ENCODE results near the gene MTFMT. TPM values are rescaled to one million over a fixed set of nuclear protein-coding genes. Genes with fewer than 3 reads are reported as not detected.
"Not testable (repeated sequence)": the region's sequence is repeated elsewhere in the genome, so short reads cannot be mapped to it uniquely, and the experiment has no call there.

MTFMT gene
- total and polyA plus RNA-seq, 2 experiments from 2014 or later, result 16.8 to 18.2 TPM

DNA sequence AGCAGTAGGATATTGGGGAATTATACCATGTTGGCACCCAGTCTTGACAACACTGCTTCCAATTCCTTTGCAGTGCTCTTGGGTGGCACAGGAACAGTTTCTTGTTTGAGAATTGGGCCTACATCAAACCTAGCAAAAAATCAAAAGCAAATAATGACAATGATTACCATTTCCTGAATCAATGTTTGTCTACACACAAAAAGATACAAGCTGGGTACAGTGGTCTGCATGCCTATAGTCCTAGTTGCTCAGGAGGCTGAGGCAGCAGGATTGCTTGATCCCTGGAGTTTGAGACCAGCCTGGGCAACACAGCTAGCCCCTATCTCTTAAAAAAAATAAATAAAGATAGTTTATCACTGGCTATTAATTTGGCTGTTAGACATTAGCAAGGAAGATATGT is 8.0 kb downstream of the MTFMT start:
- TF ChIP-seq EZH2phosphoT487 (IDR thresholded peaks at IDR 0.05; ENCODE audit: low read depth, severe bottlenecking, unreplicated experiment) (no peak), EZH2 (IDR thresholded peaks at IDR 0.05; ENCODE audit: borderline replicate concordance) (no peak)
- TF ChIP-seq, protein P1, sequence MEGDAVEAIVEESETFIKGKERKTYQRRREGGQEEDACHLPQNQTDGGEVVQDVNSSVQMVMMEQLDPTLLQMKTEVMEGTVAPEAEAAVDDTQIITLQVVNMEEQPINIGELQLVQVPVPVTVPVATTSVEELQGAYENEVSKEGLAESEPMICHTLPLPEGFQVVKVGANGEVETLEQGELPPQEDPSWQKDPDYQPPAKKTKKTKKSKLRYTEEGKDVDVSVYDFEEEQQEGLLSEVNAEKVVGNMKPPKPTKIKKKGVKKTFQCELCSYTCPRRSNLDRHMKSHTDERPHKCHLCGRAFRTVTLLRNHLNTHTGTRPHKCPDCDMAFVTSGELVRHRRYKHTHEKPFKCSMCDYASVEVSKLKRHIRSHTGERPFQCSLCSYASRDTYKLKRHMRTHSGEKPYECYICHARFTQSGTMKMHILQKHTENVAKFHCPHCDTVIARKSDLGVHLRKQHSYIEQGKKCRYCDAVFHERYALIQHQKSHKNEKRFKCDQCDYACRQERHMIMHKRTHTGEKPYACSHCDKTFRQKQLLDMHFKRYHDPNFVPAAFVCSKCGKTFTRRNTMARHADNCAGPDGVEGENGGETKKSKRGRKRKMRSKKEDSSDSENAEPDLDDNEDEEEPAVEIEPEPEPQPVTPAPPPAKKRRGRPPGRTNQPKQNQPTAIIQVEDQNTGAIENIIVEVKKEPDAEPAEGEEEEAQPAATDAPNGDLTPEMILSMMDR (IDR thresholded peaks at IDR 0.05; ENCODE audit: poor library complexity), result no peak
- no peak overlapping the region for H2AFZ ChIP-seq
- DNase-seq (ENCODE audit: low spot score), result no peak
- H3K4me1 ChIP-seq (ENCODE audit: insufficient read depth), result no peaks in the 10 kb centered on the region
- no peaks in the 10 kb centered on the region for H3K9me2 ChIP-seq (replicated peaks; ENCODE audit: insufficient read depth)
- no peak overlapping the region for H3K4me2 ChIP-seq
- H3K4me3 ChIP-seq, result no peak overlapping the region
- H3K27ac ChIP-seq, result no peak overlapping the region
- no peaks in the 10 kb centered on the region for H4K20me1 ChIP-seq (ENCODE audit: insufficient read depth, poor library complexity, severe bottlenecking)
- no peaks in the 10 kb centered on the region for H3K36me3 ChIP-seq (replicated peaks; ENCODE audit: insufficient read depth, low read depth)
- no peaks in the 10 kb centered on the region for H3K9me3 ChIP-seq (ENCODE audit: low read depth)
- peaks cover 3% of the 10 kb centered on the region for H3K79me2 ChIP-seq
- H3K27me3 ChIP-seq, result no peaks in the 10 kb centered on the region

DNA sequence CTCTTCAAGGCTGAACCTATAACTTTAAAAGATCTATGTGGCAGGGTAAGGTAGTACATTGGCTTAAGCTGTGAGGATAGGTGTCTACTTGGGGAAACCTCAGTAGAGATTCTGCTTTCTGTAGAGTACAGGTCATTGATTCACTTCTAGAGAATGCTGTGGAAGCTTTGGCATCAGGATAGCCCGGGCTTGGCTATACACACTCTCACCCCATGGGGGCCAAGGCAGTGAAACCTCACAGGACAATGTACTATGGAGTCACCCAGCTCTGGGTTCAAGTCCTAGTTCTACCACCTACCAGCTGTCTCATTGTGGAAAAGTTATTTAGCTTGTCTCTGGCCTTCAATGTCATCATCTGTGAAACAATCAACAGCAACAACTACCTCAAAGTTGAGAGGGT is 9.0 kb downstream of the MTFMT start:
- no peaks in the 10 kb centered on the region for H3K9me3 ChIP-seq (ENCODE audit: low read depth)
- H3K27ac ChIP-seq, result no peak overlapping the region
- no peak for DNase-seq (ENCODE audit: low spot score)
- H3K4me2 ChIP-seq, result no peak overlapping the region
- no peak for TF ChIP-seq EZH2 (IDR thresholded peaks at IDR 0.05; ENCODE audit: borderline replicate concordance)
- TF ChIP-seq EZH2phosphoT487 (IDR thresholded peaks at IDR 0.05; ENCODE audit: low read depth, severe bottlenecking, unreplicated experiment), result no peak
- TF ChIP-seq, protein P1 (IDR thresholded peaks at IDR 0.05; ENCODE audit: poor library complexity), result no peak
- no peaks in the 10 kb centered on the region for H3K4me1 ChIP-seq (ENCODE audit: insufficient read depth)
- H3K27me3 ChIP-seq, result no peaks in the 10 kb centered on the region
- no peaks in the 10 kb centered on the region for H3K9me2 ChIP-seq (replicated peaks; ENCODE audit: insufficient read depth)
- WGBS (ENCODE audit: low lambda C conversion rate, missing lambda C conversion rate), result 90% methylated on average over 1 of the region's 1 CpG
- H3K36me3 ChIP-seq (replicated peaks; ENCODE audit: insufficient read depth, low read depth), result no peaks in the 10 kb centered on the region
- no peaks in the 10 kb centered on the region for H4K20me1 ChIP-seq (ENCODE audit: insufficient read depth, poor library complexity, severe bottlenecking)
- H3K4me3 ChIP-seq, result no peak overlapping the region
- no peak overlapping the region for H2AFZ ChIP-seq
- H3K79me2 ChIP-seq, result no peaks in the 10 kb centered on the region

DNA sequence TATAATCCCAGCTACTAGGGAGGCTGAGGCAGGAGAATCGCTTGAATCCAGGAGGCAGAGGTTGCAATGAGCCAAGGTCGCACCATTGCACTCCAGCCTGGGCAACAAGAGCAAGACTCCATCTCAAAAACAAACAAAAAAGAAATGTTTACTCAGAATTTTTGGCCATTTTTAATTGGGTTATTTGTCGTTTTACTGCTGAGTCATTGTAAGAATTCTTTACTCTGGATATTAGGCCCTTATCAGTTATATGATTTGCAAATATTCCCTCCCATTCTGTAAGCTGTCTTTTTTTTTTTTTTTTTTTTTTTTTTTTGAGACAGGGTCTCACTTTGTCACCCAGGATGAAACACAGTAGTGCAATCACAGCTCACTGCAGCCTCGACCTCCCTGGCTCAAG is 18.2 kb downstream of the MTFMT start:
- H3K27ac ChIP-seq; H3K36me3 ChIP-seq (replicated peaks; ENCODE audit: insufficient read depth, low read depth); H3K27me3 ChIP-seq; H3K9me3 ChIP-seq (ENCODE audit: low read depth); H3K4me3 ChIP-seq; H3K9me2 ChIP-seq (replicated peaks; ENCODE audit: insufficient read depth); DNase-seq (ENCODE audit: low spot score); H4K20me1 ChIP-seq (ENCODE audit: insufficient read depth, poor library complexity, severe bottlenecking); H3K79me2 ChIP-seq; H3K4me2 ChIP-seq; H3K4me1 ChIP-seq (ENCODE audit: insufficient read depth); H2AFZ ChIP-seq: not testable (repeated sequence)
- 77% methylated on average over 4 of the region's 4 CpGs for WGBS (ENCODE audit: low lambda C conversion rate, missing lambda C conversion rate)

DNA sequence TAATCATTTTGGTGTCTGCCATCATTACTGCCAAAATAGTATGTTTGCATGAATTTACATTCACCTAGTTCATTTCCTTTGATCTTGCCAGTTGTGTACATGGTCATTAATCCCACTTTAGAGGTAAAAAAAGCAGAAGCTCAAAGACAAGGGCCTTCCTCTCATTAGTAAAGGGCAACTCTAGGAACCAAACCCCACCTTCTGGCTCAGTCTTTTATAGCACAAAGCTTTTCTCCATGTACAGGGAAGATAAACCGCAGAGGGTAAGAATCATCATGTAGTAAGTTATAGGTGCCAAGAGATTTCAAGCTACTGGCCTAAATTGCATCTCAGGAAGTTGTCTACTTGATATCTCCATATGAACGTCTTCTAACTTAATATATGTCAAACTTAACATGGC is 20.5 kb downstream of the MTFMT start:
- Histone ChIP-seq H3K36me3 (replicated peaks; ENCODE audit: insufficient read depth, low read depth) (no peaks in the 10 kb centered on the region), H3K4me1 (ENCODE audit: insufficient read depth) (no peaks in the 10 kb centered on the region), H3K9me2 (replicated peaks; ENCODE audit: insufficient read depth) (no peaks in the 10 kb centered on the region), H3K4me3 (no peak overlapping the region), H3K79me2 (no peaks in the 10 kb centered on the region), H2AFZ (no peak overlapping the region), H3K27ac (no peak overlapping the region), H4K20me1 (ENCODE audit: insufficient read depth, poor library complexity, severe bottlenecking) (no peaks in the 10 kb centered on the region), H3K4me2 (no peak overlapping the region), H3K9me3 (ENCODE audit: low read depth) (no peaks in the 10 kb centered on the region), H3K27me3 (no peaks in the 10 kb centered on the region)
- DNase-seq (ENCODE audit: low spot score), result no peak
- 79% methylated on average over 2 of the region's 2 CpGs for WGBS (ENCODE audit: low lambda C conversion rate, missing lambda C conversion rate)
- no peak for TF ChIP-seq EZH2phosphoT487 (IDR thresholded peaks at IDR 0.05; ENCODE audit: low read depth, severe bottlenecking, unreplicated experiment)
- TF ChIP-seq EZH2 (IDR thresholded peaks at IDR 0.05; ENCODE audit: borderline replicate concordance), result no peak
- TF ChIP-seq, protein P1 (IDR thresholded peaks at IDR 0.05; ENCODE audit: poor library complexity), result peak; percentile 11

All from hepatocyte (in vitro differentiated cells).